Measurements from ENCODE around the gene CRYBG1.
A peak's percentile ranks its signal among the peaks of the same experiment; 100 is the strongest.
"Not testable (repeated sequence)": the region's sequence is repeated elsewhere in the genome, so short reads cannot be mapped to it uniquely, and the experiment has no call there.

The CRYBG1 gene

DNA sequence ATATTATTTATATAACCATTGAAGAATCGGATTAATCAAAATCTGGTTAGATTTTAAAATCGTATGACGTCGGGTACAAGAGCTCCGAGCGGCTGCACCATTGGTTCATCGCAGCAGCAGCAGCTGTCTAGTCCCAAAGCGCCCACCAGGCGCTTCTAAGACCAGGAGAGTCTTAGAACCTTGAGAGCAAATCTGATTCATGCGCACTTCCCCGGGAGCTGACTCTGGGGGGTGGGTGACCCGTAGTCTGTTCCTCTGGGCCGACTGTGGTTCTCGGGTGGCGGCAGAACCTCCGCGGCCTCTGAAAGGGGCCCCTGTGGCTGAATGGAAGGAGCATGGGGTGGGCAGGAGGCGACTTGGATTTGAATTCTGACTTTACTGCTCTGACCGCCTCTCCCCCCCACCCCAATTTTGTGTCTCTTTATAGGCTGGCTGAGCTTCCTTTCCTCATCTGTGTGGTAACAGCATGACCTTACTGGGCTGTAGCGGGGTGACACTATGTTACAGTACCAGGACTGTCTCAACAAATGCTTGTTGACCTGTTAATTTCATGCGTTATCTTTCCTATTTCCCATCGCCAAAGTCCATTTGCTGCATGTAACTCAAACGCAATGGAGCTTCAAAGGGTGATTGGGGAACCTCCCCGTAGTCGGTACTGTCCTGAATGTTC lies 149.0 kb downstream of the CRYBG1 start:
- no peak for DNase-seq (ENCODE audit: low read depth)

GRCh38 chr6:106510090-106510970 lies 149.8 kb downstream of the CRYBG1 start:
- DNase-seq (ENCODE audit: low read depth): no peak

- DNase-seq (ENCODE audit: low read depth): no peak
Measured at GRCh38 chr6:106511288-106512047, 151.0 kb downstream of the CRYBG1 start.

DNA sequence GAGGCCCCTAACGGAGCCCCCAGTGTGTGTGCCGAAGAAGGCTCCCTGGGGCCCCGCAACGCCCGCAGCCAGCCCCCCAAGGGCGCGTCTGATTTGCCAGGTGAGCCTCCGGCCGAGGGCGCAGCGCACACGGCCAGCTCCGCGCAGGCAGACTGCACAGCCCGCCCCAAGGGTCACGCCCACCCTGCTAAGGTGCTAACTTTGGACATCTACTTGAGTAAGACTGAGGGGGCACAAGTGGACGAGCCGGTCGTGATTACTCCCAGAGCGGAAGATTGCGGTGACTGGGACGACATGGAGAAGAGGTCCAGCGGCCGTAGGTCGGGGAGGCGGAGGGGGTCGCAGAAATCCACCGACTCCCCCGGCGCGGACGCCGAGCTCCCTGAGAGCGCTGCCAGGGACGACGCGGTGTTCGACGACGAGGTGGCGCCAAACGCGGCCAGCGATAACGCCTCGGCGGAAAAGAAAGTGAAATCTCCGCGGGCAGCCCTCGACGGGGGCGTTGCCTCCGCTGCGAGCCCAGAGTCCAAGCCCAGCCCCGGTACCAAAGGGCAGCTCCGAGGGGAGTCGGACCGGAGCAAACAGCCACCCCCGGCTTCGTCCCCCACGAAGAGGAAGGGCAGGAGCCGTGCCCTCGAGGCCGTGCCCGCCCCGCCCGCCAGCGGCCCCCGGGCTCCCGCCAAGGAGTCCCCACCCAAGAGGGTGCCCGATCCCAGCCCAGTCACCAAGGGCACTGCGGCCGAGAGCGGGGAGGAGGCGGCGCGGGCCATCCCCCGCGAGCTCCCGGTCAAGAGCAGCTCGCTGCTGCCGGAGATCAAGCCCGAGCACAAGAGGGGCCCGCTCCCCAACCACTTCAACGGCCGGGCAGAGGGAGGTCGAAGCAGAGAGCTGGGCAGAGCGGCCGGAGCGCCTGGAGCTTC lies 151.8 kb downstream of the CRYBG1 start:
- no peak for DNase-seq (ENCODE audit: low read depth)

GRCh38 chr6:106512968-106513574 lies 152.6 kb downstream of the CRYBG1 start:
- DNase-seq (ENCODE audit: low read depth): no peak

DNA sequence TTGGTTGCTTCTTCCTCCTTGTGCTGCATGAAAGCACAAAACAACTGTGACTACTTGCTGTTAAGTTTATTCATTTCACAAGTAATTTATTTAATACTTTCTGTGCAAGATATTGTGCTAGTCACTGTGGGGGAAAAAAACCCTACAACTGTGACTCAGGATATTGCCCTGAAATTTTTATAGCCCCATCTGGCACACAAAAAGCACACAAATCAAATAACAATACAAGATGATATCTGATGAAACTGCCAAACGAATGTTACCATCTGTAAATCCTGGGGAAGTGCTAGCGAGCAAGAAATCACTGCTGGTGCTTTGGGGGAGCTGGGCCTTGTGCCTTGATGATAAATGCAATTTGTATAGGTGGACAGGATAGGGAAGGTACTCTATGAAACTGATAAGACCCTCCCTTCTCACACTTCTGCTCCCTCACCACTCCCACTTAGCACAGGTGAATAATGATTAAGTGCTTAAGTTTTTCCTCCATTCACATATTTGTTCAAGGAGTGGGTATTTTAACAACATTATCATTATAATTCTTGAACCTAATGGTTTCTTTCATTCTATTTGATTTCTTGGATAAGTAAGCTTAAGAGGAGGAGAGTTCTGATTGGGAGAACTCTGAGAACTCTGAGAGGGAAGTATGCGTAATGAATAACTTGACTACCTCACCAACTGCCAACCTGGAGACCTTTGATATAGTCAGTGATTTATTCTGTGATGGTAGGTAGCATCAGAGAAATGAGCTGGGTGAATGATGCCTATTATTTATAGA lies 153.5 kb downstream of the CRYBG1 start:
- DNase-seq (ENCODE audit: low read depth): no peak

- no peak for DNase-seq (ENCODE audit: low read depth)
Measured at GRCh38 chr6:106514583-106514885, 154.0 kb downstream of the CRYBG1 start.

DNA sequence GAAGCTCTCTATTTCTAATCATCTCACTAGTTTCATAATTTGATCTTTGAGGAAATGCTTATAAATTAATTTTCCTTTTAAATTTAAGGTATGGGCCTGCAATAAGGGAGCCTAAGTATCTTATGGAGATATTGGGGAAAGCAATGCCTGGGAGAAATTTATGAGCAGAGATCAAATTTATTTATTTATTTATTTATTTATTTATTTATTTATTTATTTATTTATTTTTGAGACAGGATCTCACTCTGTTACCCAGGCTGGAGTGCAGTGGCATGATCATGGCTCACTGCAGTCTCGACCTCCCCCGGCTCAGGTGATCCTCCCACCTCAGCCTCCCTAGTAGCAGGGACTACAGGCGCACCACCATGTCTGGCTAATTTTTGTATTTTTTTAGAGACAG lies 155.1 kb downstream of the CRYBG1 start:
- not testable (repeated sequence) for DNase-seq (ENCODE audit: low read depth)

DNA sequence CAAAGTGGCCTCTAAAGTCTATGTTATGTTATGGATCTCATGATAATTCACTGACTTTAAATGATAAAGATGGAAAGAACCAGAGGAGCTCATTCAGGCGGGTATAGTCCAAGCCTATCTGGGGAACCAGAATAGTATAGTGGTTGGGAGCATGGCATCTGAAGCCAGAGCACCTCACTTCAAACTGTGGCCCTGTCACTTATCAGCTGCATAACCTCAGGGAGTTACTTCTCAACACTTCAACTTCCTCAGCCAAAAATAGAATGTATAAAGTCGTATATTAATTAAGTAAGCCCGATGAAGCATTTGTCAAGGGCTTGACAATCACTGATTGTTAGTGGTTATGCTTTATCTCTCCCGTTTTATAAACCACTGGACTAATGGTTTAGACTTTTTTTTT lies 156.1 kb downstream of the CRYBG1 start:
- no peak for DNase-seq (ENCODE audit: low read depth)

- no peak for DNase-seq (ENCODE audit: low read depth)
Measured at GRCh38 chr6:106517706-106518105, 157.2 kb downstream of the CRYBG1 start.

GRCh38 chr6:106518748-106519147 lies 158.2 kb downstream of the CRYBG1 start:
- DNase-seq (ENCODE audit: low read depth): no peak

- peak; percentile 87 for DNase-seq (ENCODE audit: low read depth)
Measured at GRCh38 chr6:106519460-106520394, 159.2 kb downstream of the CRYBG1 start.

GRCh38 chr6:106520711-106521401 lies 160.3 kb downstream of the CRYBG1 start:
- DNase-seq (ENCODE audit: low read depth): no peak

DNA sequence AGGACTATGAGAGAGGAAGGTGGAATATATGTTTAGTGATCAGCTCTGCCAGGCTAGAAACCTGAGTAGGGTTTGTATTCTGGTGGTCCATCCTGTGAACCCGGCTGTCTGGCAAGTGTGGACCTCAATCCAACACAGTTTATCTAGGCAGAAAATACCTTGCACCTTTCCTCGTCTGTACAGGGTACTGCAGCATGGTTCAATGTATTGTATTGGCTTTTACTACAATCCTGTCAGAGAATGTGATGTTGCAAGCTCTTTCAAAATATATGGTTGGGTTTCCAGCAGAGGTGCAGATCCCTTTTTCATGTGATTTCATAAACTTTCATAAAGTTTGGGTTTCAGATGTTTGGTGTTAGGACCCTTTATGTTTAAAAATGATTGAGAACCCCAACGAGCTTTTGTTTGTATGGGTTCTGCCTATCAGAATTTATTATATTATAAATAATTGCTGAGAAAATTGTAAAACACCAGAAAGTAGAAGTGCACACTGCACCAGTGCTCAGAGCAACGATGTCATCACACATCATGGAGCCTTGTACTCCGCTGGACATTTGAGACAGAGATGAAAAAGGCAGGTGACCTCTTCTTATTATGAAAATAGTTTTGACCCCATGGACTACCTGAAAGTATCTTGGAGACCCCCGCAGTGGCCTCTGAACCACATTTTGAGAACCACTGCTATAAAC lies 162.2 kb downstream of the CRYBG1 start:
- no peak for DNase-seq (ENCODE audit: low read depth)

- DNase-seq (ENCODE audit: low read depth): no peak
Measured at GRCh38 chr6:106525107-106525881, 164.8 kb downstream of the CRYBG1 start.

GRCh38 chr6:106525882-106526275 lies 165.4 kb downstream of the CRYBG1 start:
- DNase-seq (ENCODE audit: low read depth): no peak

DNA sequence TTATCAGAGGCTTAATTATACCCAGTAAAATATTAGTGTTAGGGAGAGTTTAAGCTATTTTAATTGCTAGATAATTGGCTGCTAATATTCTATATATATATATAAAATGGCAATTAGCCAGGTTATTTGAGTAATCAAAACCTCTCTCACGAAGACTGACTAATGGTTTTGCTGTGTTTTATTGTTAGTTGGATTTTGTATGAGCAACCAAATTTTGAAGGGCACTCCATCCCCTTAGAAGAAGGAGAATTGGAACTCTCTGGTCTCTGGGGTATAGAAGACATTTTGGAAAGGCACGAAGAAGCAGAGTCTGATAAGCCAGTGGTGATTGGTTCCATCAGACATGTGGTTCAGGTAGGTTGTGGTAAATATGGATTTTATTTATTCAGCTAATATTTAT lies 166.6 kb downstream of the CRYBG1 start:
- DNase-seq (ENCODE audit: low read depth): no peak

All from fibroblast of the conjunctiva (primary cell).